22Rv1 (cell line): ENCODE results near the gene CSTF2.

Source experiments
- ZFX ChIP-seq: fragments of 450-650 bp; IDR thresholded peaks from 2 replicates; pipeline ENCODE4 v1.6.1; 2017; ENCODE audit warnings: antibody characterized with exemption, borderline replicate concordance
- TF ChIP-seq, protein P1 (sequence below): fragments of 450-650 bp; IDR thresholded peaks from 2 replicates; pipeline ENCODE4 v1.5.1; 2017; ENCODE audit warnings: mild to moderate bottlenecking

GRCh38 chrX:100852810-100853209 is 32.6 kb downstream of the CSTF2 start:
- TF ChIP-seq, protein P1, sequence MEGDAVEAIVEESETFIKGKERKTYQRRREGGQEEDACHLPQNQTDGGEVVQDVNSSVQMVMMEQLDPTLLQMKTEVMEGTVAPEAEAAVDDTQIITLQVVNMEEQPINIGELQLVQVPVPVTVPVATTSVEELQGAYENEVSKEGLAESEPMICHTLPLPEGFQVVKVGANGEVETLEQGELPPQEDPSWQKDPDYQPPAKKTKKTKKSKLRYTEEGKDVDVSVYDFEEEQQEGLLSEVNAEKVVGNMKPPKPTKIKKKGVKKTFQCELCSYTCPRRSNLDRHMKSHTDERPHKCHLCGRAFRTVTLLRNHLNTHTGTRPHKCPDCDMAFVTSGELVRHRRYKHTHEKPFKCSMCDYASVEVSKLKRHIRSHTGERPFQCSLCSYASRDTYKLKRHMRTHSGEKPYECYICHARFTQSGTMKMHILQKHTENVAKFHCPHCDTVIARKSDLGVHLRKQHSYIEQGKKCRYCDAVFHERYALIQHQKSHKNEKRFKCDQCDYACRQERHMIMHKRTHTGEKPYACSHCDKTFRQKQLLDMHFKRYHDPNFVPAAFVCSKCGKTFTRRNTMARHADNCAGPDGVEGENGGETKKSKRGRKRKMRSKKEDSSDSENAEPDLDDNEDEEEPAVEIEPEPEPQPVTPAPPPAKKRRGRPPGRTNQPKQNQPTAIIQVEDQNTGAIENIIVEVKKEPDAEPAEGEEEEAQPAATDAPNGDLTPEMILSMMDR: no peak
- no peak for TF ChIP-seq ZFX
